ENCODE measurements around the gene MFSD11.
A peak's percentile ranks its signal among the peaks of the same experiment; 100 is the strongest.
"Not testable (repeated sequence)": the region's sequence is repeated elsewhere in the genome, so short reads cannot be mapped to it uniquely, and the experiment has no call there.

MFSD11 gene

GRCh38 chr17:76727745-76728456 lies 10.0 kb upstream of the MFSD11 start:
- DNase-seq, result no peak

- DNase-seq, result not testable (repeated sequence)
Observed at GRCh38 chr17:76731800-76732733, 5.9 kb upstream of the MFSD11 start.

DNA sequence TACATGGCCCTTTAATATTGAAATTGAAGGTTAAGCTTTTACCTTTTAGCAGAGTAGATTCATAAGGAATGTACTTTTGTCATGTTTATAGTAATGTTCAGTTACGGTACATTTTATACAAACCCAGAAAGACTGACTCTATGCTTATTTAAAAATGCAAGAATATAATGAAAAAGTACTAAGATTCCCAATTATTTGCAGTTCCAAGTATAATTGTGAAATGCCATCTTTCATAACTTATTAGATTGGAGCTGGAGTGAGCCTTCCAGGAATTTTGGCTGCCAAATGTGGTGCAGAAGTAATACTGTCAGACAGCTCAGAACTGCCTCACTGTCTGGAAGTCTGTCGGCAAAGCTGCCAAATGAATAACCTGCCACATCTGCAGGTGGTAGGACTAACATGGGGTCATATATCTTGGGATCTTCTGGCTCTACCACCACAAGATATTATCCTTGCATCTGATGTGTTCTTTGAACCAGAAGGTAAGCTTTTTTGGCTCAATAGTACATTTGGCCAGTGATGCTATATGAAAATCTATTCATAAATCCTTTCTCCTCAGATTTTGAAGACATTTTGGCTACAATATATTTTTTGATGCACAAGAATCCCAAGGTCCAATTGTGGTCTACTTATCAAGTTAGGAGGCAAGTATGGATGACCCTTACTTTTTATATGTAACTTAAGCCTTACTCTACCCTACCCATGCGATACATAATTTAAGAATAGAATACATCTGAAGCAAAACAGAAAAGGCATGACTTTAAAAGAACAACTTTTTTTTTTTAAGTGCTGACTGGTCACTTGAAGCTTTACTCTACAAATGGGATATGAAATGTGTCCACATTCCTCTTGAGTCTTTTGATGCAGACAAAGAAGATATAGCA lies 4.9 kb upstream of the MFSD11 start:
- no peak for DNase-seq

DNA sequence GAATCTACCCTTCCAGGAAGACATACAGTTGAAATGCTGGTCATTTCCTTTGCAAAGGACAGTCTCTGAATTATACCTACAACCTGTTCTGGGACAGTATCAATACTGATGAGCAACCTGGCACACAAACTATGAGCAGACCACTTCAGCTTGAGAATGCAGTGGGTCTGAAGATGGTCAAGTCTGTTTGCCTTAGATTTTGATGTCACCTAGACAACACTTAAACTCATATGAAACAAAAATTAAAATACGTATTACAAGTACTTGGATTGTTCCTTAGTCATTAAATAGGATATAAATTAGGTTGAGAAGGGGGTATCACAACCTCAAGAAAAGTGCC lies 4.3 kb upstream of the MFSD11 start:
- no peak for DNase-seq

GRCh38 chr17:76734080-76734840 lies 3.7 kb upstream of the MFSD11 start:
- DNase-seq, result no peak

GRCh38 chr17:76735006-76735405 lies 2.9 kb upstream of the MFSD11 start:
- no peak for DNase-seq

- no peak for DNase-seq
Observed at GRCh38 chr17:76735586-76736348, 2.2 kb upstream of the MFSD11 start.

- peak; percentile 84 for DNase-seq
Observed at GRCh38 chr17:76736349-76737081, 1.4 kb upstream of the MFSD11 start.

DNA sequence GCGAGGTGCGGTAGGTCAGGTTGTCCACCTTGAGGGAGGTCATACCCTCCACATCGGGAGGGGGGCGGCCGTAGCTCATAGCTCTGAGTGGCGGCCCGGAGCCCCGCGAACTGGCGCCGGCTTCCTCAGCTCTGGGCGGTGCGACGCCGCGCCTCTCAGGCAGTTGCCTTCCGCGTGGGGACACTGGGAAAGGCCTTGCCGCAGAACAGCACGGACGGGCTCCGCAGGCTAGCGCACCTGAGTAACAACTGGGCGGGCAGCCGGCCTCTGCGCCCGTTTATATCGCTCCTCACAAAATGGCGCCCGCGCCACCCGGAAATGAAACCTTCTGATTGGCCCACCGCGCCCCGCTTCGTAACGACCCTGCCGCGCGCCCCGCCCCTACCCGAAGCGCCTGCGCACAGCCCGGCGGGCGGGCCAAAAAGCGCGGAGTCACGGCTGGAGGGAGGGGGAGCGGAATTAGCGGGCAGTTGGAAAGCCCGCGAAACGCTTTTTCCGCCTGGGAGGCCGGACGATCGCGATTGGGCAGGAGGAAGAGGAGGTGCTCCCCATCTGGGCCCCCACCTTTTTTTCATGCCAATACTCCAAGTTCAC lies 740 bp upstream of the MFSD11 start, which contains the start of gene SRSF2:
TSS of gene SRSF2 (minus strand) at position 250 of the 594 bp plus-strand sequence. CDS start at position 79, 171 bp downstream.
- peak; percentile 99 for DNase-seq

DNA sequence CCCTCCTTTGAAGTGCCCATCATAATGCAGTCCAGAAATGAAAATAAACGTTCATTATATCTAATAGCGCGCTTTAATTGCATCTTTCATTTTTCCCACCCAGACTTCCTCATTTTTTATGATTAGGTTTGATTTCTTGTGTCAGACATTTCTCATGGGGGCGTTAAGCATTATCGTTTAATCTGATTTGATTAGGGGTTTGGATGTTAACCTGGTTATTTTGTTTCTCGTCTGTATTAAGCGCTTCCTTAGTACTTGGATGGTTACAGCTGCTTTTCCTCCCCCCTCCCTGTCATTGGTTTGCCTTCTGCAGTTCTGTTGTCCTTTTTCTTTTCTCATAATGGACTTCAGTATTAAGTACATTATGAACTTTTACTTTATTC lies 540 bp downstream of the MFSD11 start:
- DNase-seq, result no peak

DNA sequence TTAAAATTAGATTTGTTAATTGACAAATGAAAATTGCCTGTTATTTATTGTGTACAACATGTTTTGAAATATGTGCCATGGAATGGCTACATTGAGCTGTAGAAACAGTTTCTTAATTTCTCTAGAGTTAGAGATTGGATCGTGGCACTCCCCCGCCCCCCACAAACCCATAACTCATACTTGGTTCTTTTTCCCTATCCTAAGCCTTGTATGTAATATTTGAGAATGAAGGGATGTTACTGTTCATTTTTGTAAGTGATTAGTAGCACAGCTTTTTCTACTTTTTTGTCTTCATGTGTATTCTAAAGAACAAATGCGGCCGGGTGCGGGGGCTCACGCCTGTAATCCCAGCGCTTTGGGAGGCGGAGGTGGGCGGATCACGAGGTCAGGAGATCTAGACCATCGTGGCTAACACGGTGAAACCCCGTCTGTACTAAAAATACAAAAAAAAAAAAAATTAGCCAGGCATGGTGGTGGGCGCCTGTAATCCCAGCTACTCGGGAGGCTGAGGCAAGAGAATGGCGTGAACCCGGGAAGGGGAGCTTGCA lies 1.7 kb downstream of the MFSD11 start:
- DNase-seq, result not testable (repeated sequence)

- DNase-seq, result no peak
Observed at GRCh38 chr17:76740329-76741118, 2.6 kb downstream of the MFSD11 start.

DNA sequence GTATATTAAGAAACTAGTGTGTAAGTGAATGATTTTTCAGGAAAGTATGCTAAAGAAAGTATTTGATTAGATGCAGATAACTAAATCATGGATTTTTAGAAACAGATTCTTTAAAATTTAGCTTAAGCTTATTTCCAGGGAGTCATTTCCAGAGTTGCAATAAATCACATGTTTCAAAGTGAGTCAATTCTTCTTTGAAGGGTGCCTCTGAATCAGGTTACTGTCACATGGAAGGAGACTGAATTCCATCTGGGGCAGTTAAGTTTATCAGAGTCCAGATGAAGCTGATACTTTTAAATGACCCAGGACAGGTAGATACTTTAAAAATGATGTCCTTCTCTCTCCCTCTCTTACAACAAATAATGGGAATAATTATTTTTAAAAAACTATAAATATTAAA lies 5.0 kb downstream of the MFSD11 start:
- DNase-seq, result no peak

DNA sequence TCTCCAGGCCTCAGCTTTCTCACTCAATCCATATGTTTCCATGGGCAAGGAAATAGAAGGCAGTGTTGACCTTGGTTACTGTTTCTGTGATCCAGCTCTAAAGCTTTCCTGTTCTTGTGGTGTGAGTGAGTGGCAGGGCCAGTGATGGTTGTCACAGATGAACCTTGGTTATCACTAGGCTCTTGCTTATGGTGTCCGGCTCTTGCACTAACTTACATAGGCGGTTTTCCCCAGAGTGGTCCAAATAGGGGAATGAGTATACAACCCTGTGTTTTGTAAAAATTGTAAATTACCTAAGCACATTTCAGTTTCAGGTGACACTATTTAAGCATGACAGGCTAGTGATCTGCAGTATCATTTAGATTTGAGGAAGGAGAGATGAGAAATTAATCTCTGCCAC lies 6.8 kb downstream of the MFSD11 start:
- no peak for DNase-seq

DNA sequence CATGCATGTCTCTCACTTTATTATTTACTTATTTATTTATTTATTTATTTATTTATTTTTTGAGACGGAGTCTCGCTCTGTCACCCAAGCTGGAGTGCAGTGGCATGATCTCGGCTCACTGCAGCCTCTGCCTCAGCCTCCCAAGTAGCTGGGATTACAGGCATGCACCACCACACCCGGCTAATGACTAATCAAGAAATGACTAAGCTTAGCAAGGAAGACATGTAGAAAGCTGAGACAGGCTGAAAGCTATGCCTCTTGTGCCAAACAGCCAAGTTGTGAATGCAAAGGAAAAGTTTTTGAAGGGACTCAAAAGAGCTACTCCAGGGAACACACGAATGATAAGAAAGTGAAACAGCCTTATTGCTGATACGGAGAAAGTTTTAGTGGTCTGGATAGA lies 7.9 kb downstream of the MFSD11 start:
- not testable (repeated sequence) for DNase-seq

DNA sequence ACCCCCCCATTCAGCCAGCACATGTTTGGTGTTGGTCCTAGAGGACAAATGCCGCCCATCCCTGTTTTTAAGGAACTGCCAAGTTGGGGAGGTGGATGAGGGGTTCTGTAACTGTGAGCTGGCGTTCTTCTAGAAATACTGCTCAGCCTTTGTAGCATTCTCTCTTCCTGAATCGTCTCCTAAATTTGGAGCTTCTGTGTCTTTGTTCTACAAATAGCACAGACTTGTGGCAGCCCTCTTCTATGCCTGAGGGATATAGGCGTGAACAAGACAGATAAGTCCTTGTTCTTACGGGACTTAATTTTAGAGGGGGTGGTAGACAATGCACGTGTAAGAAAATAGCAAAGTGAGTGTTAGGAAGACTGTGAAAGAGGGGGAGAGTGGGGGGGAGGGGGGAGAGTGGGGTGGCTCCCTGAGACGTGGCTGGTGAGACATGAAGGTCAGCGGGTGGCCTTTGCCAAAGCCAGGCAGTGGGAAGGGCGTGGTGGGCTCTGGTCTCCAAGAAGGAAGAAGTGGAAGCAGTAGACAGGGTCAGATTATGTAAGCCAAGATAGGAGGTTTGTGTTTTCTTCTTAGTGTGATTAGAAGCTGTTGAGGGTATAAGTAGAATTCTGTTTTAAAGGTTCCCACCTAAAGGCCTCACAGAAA lies 9.9 kb downstream of the MFSD11 start:
- DNase-seq, result no peak

DNA sequence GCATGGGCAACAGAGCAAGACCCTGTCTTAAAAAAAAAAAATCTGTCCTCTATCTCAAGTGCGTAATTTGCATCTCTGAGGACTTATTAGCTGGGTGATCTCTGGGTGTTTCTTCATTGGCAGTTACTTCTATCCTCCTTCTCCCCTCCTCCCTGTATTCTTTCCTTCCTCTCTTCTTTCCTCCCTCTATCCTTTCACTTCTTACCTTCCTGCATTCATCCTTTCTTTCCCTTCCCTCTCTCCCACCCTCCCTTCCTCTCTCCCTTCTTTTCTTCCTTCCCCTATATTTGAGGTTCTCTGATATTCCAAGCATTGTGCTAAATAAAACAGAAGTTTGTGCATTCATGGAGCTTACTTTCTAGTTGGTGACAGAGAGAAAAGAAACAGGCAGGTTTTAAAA lies 10.7 kb downstream of the MFSD11 start:
- DNase-seq, result no peak

GRCh38 chr17:76751416-76751993 lies 13.6 kb downstream of the MFSD11 start:
- no peak for DNase-seq

Data from activated CD8-positive, alpha-beta memory T cell treated with anti-CD3 and anti-CD28 coated beads, Interleukin-2, amount 50 U/mL, for 48 hours (primary cell).